Liver (tissue), 3 donors: Measurements from ENCODE around the gene PCYOX1L.

Experiments
- ATF3 ChIP-seq: IDR thresholded peaks from 2 replicates; pipeline ENCODE4 v1.6.1; 2016; ENCODE audit warnings: antibody characterized with exemption
- EGR1 ChIP-seq, 2 donors: IDR thresholded peaks; 2 replicates each; pipeline ENCODE4 v1.6.1; 2016 to 2018; ENCODE audit warnings: antibody characterized with exemption in 2 of 2, low read depth in 2 of 2
- FOXA1 ChIP-seq: IDR thresholded peaks from 2 replicates; pipeline ENCODE4 v1.6.1; 2016; ENCODE audit warnings: antibody characterized with exemption
- GABPA ChIP-seq, 2 donors: IDR thresholded peaks in 1 of 2; conservative IDR thresholded peaks in 1 of 2; 2 replicates each; pipeline ENCODE4 v1.6.1; 2016; ENCODE audit warnings: antibody characterized with exemption in 2 of 2, mild to moderate bottlenecking in 1 of 2, moderate library complexity in 1 of 2
- JUND ChIP-seq, 2 donors: IDR thresholded peaks; 2 replicates each; pipeline ENCODE4 v1.6.1; 2016; ENCODE audit warnings: antibody characterized with exemption in 2 of 2
- RAD21 ChIP-seq, 2 donors: IDR thresholded peaks; 2 replicates each; pipeline ENCODE4 v1.6.1; 2016; ENCODE audit warnings: antibody characterized with exemption in 2 of 2, mild to moderate bottlenecking in 2 of 2
- SP1 ChIP-seq: IDR thresholded peaks from 2 replicates; pipeline ENCODE4 v1.6.1; 2018; ENCODE audit warnings: antibody characterized with exemption, mild to moderate bottlenecking
- TAF1 ChIP-seq: conservative IDR thresholded peaks from 2 replicates; pipeline ENCODE4 v1.6.1; 2016; ENCODE audit warnings: antibody characterized with exemption, mild to moderate bottlenecking
- YY1 ChIP-seq: IDR thresholded peaks from 2 replicates; pipeline ENCODE4 v1.6.1; 2016; ENCODE audit warnings: antibody characterized with exemption, mild to moderate bottlenecking
- TF ChIP-seq, protein P1 (sequence below): IDR thresholded peaks from 2 replicates; pipeline ENCODE4 v1.6.1; 2016; ENCODE audit warnings: antibody characterized with exemption, mild to moderate bottlenecking
- TF ChIP-seq, protein P2 (sequence below): fragments of 150-350 bp; IDR thresholded peaks from 2 replicates; pipeline ENCODE4 v1.5.1; 2017; ENCODE audit warnings: improper control_type of control experiment, low read depth, low read length; ENCODE audit not compliant: missing input control
- TF ChIP-seq, protein P3 (sequence below): IDR thresholded peaks from 2 replicates; pipeline ENCODE4 v1.6.1; 2016; ENCODE audit warnings: antibody characterized with exemption
- TF ChIP-seq, protein P4 (sequence below): IDR thresholded peaks from 2 replicates; pipeline ENCODE4 v1.6.1; 2016; ENCODE audit warnings: antibody characterized with exemption
- donor health status: healthy.
- donor health status: healthy.

GRCh38 chr5:149416987-149417710 is 59.3 kb downstream of the PCYOX1L start:
- TF ChIP-seq, protein P1, sequence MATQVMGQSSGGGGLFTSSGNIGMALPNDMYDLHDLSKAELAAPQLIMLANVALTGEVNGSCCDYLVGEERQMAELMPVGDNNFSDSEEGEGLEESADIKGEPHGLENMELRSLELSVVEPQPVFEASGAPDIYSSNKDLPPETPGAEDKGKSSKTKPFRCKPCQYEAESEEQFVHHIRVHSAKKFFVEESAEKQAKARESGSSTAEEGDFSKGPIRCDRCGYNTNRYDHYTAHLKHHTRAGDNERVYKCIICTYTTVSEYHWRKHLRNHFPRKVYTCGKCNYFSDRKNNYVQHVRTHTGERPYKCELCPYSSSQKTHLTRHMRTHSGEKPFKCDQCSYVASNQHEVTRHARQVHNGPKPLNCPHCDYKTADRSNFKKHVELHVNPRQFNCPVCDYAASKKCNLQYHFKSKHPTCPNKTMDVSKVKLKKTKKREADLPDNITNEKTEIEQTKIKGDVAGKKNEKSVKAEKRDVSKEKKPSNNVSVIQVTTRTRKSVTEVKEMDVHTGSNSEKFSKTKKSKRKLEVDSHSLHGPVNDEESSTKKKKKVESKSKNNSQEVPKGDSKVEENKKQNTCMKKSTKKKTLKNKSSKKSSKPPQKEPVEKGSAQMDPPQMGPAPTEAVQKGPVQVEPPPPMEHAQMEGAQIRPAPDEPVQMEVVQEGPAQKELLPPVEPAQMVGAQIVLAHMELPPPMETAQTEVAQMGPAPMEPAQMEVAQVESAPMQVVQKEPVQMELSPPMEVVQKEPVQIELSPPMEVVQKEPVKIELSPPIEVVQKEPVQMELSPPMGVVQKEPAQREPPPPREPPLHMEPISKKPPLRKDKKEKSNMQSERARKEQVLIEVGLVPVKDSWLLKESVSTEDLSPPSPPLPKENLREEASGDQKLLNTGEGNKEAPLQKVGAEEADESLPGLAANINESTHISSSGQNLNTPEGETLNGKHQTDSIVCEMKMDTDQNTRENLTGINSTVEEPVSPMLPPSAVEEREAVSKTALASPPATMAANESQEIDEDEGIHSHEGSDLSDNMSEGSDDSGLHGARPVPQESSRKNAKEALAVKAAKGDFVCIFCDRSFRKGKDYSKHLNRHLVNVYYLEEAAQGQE: no peak
- TF ChIP-seq, protein P2, sequence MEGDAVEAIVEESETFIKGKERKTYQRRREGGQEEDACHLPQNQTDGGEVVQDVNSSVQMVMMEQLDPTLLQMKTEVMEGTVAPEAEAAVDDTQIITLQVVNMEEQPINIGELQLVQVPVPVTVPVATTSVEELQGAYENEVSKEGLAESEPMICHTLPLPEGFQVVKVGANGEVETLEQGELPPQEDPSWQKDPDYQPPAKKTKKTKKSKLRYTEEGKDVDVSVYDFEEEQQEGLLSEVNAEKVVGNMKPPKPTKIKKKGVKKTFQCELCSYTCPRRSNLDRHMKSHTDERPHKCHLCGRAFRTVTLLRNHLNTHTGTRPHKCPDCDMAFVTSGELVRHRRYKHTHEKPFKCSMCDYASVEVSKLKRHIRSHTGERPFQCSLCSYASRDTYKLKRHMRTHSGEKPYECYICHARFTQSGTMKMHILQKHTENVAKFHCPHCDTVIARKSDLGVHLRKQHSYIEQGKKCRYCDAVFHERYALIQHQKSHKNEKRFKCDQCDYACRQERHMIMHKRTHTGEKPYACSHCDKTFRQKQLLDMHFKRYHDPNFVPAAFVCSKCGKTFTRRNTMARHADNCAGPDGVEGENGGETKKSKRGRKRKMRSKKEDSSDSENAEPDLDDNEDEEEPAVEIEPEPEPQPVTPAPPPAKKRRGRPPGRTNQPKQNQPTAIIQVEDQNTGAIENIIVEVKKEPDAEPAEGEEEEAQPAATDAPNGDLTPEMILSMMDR: no peak
- TF ChIP-seq TAF1 (no peak), RAD21 (IDR thresholded peaks at IDR 0.05) (no peak), ATF3 (no peak), FOXA1 (no peak), JUND (IDR thresholded peaks at IDR 0.05) (no peak), EGR1 (IDR thresholded peaks at IDR 0.05; ENCODE audit: low read depth in 2 of 2) (no peak), YY1 (no peak), SP1 (no peak), GABPA (IDR thresholded peaks at IDR 0.05 in 1 of 2, conservative IDR thresholded peaks at IDR 0.05 in 1 of 2) (no peak)
- TF ChIP-seq, protein P3, sequence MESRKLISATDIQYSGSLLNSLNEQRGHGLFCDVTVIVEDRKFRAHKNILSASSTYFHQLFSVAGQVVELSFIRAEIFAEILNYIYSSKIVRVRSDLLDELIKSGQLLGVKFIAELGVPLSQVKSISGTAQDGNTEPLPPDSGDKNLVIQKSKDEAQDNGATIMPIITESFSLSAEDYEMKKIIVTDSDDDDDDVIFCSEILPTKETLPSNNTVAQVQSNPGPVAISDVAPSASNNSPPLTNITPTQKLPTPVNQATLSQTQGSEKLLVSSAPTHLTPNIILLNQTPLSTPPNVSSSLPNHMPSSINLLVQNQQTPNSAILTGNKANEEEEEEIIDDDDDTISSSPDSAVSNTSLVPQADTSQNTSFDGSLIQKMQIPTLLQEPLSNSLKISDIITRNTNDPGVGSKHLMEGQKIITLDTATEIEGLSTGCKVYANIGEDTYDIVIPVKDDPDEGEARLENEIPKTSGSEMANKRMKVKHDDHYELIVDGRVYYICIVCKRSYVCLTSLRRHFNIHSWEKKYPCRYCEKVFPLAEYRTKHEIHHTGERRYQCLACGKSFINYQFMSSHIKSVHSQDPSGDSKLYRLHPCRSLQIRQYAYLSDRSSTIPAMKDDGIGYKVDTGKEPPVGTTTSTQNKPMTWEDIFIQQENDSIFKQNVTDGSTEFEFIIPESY: no peak
- TF ChIP-seq, protein P4, sequence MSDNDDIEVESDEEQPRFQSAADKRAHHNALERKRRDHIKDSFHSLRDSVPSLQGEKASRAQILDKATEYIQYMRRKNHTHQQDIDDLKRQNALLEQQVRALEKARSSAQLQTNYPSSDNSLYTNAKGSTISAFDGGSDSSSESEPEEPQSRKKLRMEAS: no peak
